ENCODE data around the gene PEAK3.

DNA sequence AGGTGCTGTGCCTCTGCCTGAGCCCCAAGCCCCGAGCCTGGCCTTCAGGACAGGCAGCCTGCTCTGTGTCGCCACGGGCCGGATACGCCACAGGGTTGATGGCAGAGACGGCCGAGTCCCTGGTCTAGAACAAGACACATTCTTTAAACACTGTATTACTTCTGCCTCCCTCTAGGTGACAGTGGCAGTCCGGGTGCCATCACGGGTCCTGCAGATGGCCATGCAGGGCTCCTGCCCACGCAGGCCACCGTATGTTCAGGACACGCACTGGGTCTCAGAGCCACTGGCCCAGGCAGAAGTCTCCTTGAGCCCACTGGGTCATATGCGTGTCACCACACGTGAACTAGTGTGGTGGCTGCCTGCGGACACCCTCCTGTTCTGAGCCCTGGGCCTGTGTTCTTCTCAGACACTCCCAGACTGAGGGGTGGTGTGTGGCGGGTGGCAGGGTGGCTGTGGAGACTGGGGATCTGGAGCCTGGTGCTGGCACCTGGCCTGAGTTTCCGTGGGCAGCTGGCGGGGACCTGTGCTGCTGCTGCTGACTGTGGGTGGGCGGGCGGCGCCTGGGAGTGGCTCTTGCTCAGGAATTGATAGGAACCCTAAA, 50.3 kb downstream of the PEAK3 start:
- TF ChIP-seq CTCF (conservative IDR thresholded peaks at IDR 0.05 in 1 of 2, IDR thresholded peaks at IDR 0.05 in 1 of 2; ENCODE audit: extremely low read depth in 1 of 2, insufficient read depth in 1 of 2, low read depth in 1 of 2, low read length in 2 of 2) (peak in 1 of 2 donors; percentile 30), EZH2 (IDR thresholded peaks at IDR 0.05; ENCODE audit: borderline replicate concordance, low read length) (no peak)

Data from mammary epithelial cell (primary cell).